ENCODE results near the gene ATP8B4. TPM values are rescaled to one million over a fixed set of nuclear protein-coding genes. Genes with fewer than 3 reads are reported as not detected.

ATP8B4 gene
- total and polyA plus RNA-seq, 10 donors, result 1.7 to 42.8 (median 27.7) TPM

- DNase-seq, result no peak
- no peaks in the 10 kb centered on the region for H3K36me3 ChIP-seq
- no peak for TF ChIP-seq POLR2A (IDR thresholded peaks at IDR 0.05)
- TF ChIP-seq CTCF (IDR thresholded peaks at IDR 0.05 in 8 of 11, conservative IDR thresholded peaks at IDR 0.05 in 3 of 11), result no peak
- TF ChIP-seq POLR2AphosphoS5 (IDR thresholded peaks at IDR 0.05), result no peak
- H3K27ac ChIP-seq, result no peak overlapping the region
- H3K4me1 ChIP-seq, result peaks cover 0 to 10% (median 0%) of the 10 kb centered on the region in 6 donors
- H3K27me3 ChIP-seq (replicated peaks in 1 of 7), result no peaks in the 10 kb centered on the region
- no peak overlapping the region for H3K4me3 ChIP-seq
- no peaks in the 10 kb centered on the region for H3K9me3 ChIP-seq
- intact Hi-C loops (cut with DNase I; ENCODE audit: low total_unique reads), result no loop called here
- WGBS, 5 donors, result 47 to 71% (median 49%) methylated on average over 2 of the region's 2 CpGs
Observed at GRCh38 chr15:50082066-50082465, 37.0 kb downstream of the ATP8B4 start.

DNA sequence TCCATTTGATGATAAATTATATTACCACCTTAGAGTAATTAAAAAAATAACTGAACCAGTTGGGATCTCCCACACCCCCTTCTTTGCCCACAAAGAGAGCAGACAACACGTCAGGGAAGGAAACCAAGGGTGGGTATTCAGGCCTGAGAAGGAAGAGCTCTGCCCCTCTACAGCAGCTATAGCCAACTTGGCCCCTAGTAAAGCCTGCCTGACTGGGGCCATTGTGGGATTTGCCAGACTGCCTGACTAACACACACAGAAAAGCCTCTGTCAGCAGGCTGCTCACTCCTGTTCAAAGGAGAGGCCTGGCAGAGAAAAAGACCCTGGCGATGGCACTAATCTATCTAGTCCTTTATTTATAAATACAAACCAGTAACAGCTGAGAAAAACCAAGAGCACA lies 41.4 kb downstream of the ATP8B4 start:
- intact Hi-C loops (cut with DNase I; ENCODE audit: low total_unique reads), result no loop called here
- peaks cover 0 to 6% (median 0%) of the 10 kb centered on the region in 6 donors for H3K36me3 ChIP-seq
- TF ChIP-seq CTCF (IDR thresholded peaks at IDR 0.05 in 8 of 11, conservative IDR thresholded peaks at IDR 0.05 in 3 of 11), result no peak
- TF ChIP-seq POLR2AphosphoS5 (IDR thresholded peaks at IDR 0.05), result no peak
- TF ChIP-seq POLR2A (IDR thresholded peaks at IDR 0.05), result no peak

DNA sequence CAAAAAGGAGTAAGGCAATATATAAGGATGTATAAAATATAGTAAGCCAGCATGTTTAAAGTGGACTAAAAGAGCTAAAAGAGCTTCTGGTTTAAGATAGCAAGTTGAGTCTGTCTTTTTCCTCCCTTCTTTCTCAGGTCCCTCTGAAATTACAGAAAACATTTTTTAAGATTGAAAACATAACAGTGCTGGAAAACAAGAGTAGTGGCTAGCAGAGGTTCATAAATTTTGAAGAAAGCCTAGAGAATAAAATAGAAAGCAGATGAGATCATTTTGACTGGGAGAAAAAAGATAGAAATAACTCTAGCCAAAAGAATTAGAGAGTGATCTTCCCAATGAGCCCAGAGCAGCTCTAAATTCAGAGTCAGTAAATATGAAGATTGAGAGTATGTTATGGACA lies 41.9 kb downstream of the ATP8B4 start:
- intact Hi-C loops (cut with DNase I; ENCODE audit: low total_unique reads), result no loop called here

More for the DNA sequence above, 41.4 kb downstream of the ATP8B4 start:
- H3K4me3 ChIP-seq, result no peak overlapping the region
- H3K27ac ChIP-seq, result peak overlapping the region in 1 of 8 donors; percentile 24
- no peaks in the 10 kb centered on the region for H3K4me1 ChIP-seq
- WGBS, 5 donors, result 55 to 62% (median 58%) methylated on average over 2 of the region's 2 CpGs
- no peaks in the 10 kb centered on the region for H3K9me3 ChIP-seq
- no peak for DNase-seq
- no peaks in the 10 kb centered on the region for H3K27me3 ChIP-seq (replicated peaks in 1 of 7)

DNA sequence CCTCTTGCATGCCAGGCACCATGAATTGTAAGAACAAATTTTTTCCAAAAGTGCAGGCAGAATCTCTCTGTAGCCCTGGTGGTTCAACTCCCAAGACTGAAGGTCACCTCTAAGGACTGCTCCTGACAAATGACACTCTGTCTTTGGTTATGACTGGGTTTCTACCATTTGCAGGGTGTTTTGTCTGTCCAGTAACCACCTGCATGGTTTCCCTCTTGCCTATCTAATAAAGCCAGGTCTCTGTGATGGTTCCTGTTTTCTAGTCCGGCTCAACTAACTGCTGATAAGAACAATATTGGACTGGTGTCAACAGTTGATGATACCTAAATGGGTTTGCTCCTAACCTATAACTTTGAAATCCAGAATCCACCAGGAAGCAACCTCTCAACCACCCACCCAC lies 43.7 kb downstream of the ATP8B4 start:
- 41 to 73% (median 50%) methylated on average over 1 of the region's 1 CpG for WGBS, 5 donors

More for the DNA sequence above, 41.9 kb downstream of the ATP8B4 start:
- Histone ChIP-seq H3K4me1 (no peaks in the 10 kb centered on the region), H3K4me3 (no peak overlapping the region), H3K9me3 (no peaks in the 10 kb centered on the region), H3K27me3 (replicated peaks in 1 of 7) (no peaks in the 10 kb centered on the region), H3K27ac (no peak overlapping the region), H3K36me3 (peaks cover 0 to 6% (median 0%) of the 10 kb centered on the region in 6 donors)
- TF ChIP-seq POLR2A (IDR thresholded peaks at IDR 0.05), result no peak
- DNase-seq, result no peak

More for the DNA sequence above, 43.7 kb downstream of the ATP8B4 start:
- intact Hi-C loops (cut with DNase I; ENCODE audit: low total_unique reads), result no loop called here
- peak overlapping the region in 1 of 8 donors; percentile 10 for H3K27ac ChIP-seq
- no peaks in the 10 kb centered on the region for H3K9me3 ChIP-seq
- no peaks in the 10 kb centered on the region for H3K27me3 ChIP-seq (replicated peaks in 1 of 7)
- H3K4me3 ChIP-seq, result no peak overlapping the region
- no peaks in the 10 kb centered on the region for H3K4me1 ChIP-seq
- DNase-seq, result no peak
- H3K36me3 ChIP-seq, result peaks cover 0 to 6% (median 0%) of the 10 kb centered on the region in 6 donors
- TF ChIP-seq POLR2A (IDR thresholded peaks at IDR 0.05) (no peak), POLR2AphosphoS5 (IDR thresholded peaks at IDR 0.05) (no peak), CTCF (IDR thresholded peaks at IDR 0.05 in 8 of 11, conservative IDR thresholded peaks at IDR 0.05 in 3 of 11) (no peak)

Measured in spleen (tissue), 11 donors.